ENCODE data around the gene LHPP.

The LHPP gene

DNA sequence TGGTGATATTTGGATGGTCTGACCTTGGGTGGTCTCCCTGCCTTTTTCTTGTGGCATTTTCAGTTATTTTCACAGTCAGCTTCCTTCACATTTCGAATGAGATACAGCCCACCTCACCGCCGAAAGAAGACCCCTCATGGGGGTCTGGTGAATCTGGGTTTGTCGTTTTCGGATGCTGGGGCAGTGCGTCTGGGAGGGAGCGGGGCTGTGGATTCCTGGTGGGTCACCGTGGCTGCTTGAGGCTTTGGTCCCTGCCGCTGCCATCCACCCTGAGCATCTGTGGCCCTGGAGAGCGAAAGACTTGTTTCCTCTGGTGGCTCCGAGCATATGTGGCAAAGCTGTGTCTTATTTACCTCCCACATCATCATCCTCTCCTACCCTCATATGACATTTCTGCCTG lies 43.1 kb downstream of the LHPP start:
- no peak overlapping the region for H3K4me2 ChIP-seq
- peaks cover 0 to 1% (median 0%) of the 10 kb centered on the region in 10 experiments; a peak in 1 of 20 replicates for H3K4me1 ChIP-seq
- H3K4me3 ChIP-seq: no peak overlapping the region
- H3K27ac ChIP-seq: no peak overlapping the region
- H4K20me1 ChIP-seq: no peaks in the 10 kb centered on the region
- H3K27me3 ChIP-seq: no peaks in the 10 kb centered on the region
- peaks cover 8 to 11% (median 9%) of the 10 kb centered on the region in 11 experiments; a peak in 20 of 22 replicates for H3K9me3 ChIP-seq (replicated peaks in 1 of 11)
- H3K36me3 ChIP-seq: peaks cover 0 to 10% (median 8%) of the 10 kb centered on the region in 11 experiments; a peak in 8 of 22 replicates
- H3K9ac ChIP-seq: no peak overlapping the region
- TF ChIP-seq Cebpa-rat (IDR thresholded peaks at IDR 0.05): no peak

GRCh38 chr10:124505279-124505678 lies 43.7 kb downstream of the LHPP start:
- H3K4me1 ChIP-seq: peaks cover 0 to 7% (median 3%) of the 10 kb centered on the region in 10 experiments; a peak in 7 of 20 replicates
- H3K27me3 ChIP-seq: no peaks in the 10 kb centered on the region
- no peak overlapping the region for H3K4me3 ChIP-seq
- peaks cover 0 to 10% (median 8%) of the 10 kb centered on the region in 11 experiments; a peak in 8 of 22 replicates for H3K36me3 ChIP-seq
- no peak overlapping the region for H3K27ac ChIP-seq
- H3K4me2 ChIP-seq: no peak overlapping the region
- H3K9ac ChIP-seq: no peak overlapping the region
- H4K20me1 ChIP-seq: no peaks in the 10 kb centered on the region
- TF ChIP-seq Cebpa-rat (IDR thresholded peaks at IDR 0.05): no peak
- peaks cover 8 to 11% (median 9%) of the 10 kb centered on the region in 11 experiments; a peak in 20 of 22 replicates for H3K9me3 ChIP-seq (replicated peaks in 1 of 11)

GRCh38 chr10:124508070-124508667 lies 46.5 kb downstream of the LHPP start:
- Histone ChIP-seq H4K20me1 (no peaks in the 10 kb centered on the region; a peak in 1 of 22 replicates), H3K4me2 (no peak overlapping the region), H3K4me1 (peaks cover 0 to 13% (median 6%) of the 10 kb centered on the region in 10 experiments; a peak in 7 of 20 replicates), H3K27me3 (no peaks in the 10 kb centered on the region), H3K36me3 (no peaks in the 10 kb centered on the region), H3K27ac (no peak overlapping the region), H3K4me3 (no peak overlapping the region), H3K9ac (no peak overlapping the region), H3K9me3 (replicated peaks in 1 of 11) (no peaks in the 10 kb centered on the region)
- TF ChIP-seq Cebpa-rat (IDR thresholded peaks at IDR 0.05): no peak

DNA sequence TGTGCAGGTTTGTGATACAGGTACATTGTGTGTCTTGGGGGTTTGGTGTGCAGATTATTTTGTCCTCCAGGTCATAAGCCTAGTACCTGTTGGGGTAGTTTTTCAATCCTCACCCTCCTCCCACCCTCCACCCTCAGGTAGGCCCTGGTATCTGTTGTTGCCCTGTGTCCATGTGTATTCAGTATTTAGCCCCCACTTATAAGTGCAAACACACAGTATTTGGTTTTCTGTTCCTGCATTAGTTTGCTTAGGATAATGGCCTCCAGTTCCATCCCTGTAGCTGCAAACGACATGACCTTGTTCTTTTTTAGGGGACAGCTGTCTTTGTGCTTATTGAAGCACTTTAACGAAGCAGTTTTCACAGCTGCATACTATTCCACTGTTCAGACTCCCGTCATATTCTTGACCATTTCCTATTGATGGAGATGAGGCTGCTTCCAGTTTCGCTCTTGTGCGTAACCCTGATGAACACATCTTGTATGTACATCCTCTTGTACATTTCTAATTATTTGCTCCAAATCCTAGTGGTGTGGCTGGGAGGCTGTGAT lies 47.4 kb downstream of the LHPP start:
- no peaks in the 10 kb centered on the region for H3K27me3 ChIP-seq
- H3K27ac ChIP-seq: no peak overlapping the region
- H3K9me3 ChIP-seq (replicated peaks in 1 of 11): no peaks in the 10 kb centered on the region
- H3K4me3 ChIP-seq: no peak overlapping the region
- peaks cover 0 to 13% (median 6%) of the 10 kb centered on the region in 10 experiments; a peak in 7 of 20 replicates for H3K4me1 ChIP-seq
- no peak overlapping the region for H3K9ac ChIP-seq
- H3K36me3 ChIP-seq: no peaks in the 10 kb centered on the region
- no peak for TF ChIP-seq Cebpa-rat (IDR thresholded peaks at IDR 0.05)
- no peaks in the 10 kb centered on the region; a peak in 1 of 22 replicates for H4K20me1 ChIP-seq
- H3K4me2 ChIP-seq: no peak overlapping the region

DNA sequence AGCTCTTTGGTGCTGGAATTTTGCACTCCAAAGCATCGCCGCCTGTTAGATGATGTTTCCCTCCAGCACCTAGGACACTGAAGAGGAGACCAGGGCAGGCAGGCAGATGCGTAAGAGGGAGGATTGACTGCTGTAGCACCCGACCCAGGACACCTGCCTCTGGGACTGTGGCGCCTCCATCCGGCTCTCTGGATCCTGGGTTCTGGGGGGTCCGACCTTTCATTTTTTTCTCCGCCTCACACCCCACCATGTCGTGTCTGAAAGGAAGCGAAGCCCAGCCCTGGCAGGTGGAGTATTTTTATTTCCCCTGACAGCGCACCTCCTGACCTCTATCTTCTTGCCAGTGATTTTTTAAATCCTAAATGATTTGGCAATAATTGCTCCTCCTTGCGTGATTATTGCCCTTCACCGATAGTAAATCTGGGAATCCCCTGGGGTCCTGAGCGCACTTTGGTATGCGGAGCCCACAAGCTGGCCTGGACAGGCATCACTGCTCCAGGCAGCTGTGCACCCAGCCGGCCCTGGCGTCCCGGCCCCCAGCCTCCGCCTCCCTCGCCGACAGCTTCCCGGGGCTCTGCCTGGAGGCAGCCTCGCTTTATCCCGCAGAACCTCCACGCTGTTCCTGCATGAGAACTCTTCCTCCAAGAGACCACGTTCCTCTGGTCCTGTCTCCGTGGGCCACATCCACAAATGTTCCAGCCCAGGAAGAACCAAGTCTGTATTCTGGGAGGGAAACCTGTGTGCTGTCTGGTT lies 48.4 kb downstream of the LHPP start:
- Histone ChIP-seq H3K27me3 (no peaks in the 10 kb centered on the region), H3K9me3 (replicated peaks in 1 of 11) (no peaks in the 10 kb centered on the region), H3K9ac (no peak overlapping the region), H3K27ac (no peak overlapping the region), H4K20me1 (no peaks in the 10 kb centered on the region; a peak in 1 of 22 replicates), H3K4me3 (no peak overlapping the region), H3K36me3 (no peaks in the 10 kb centered on the region), H3K4me2 (peak overlapping the region in 3 of 11 experiments; percentile 10 to 23 (median 12); a peak in 3 of 22 replicates), H3K4me1 (peaks cover 0 to 13% (median 6%) of the 10 kb centered on the region in 10 experiments; a peak in 7 of 20 replicates)
- no peak for TF ChIP-seq Cebpa-rat (IDR thresholded peaks at IDR 0.05)

- no peak for TF ChIP-seq Cebpa-rat (IDR thresholded peaks at IDR 0.05)
- no peak overlapping the region for H3K9ac ChIP-seq
- H3K27me3 ChIP-seq: no peaks in the 10 kb centered on the region
- H3K27ac ChIP-seq: no peak overlapping the region
- no peak overlapping the region for H3K4me2 ChIP-seq
- H3K36me3 ChIP-seq: no peaks in the 10 kb centered on the region
- H4K20me1 ChIP-seq: peaks cover 0 to 4% (median 0%) of the 10 kb centered on the region in 11 experiments; a peak in 1 of 22 replicates
- H3K4me1 ChIP-seq: peaks cover 0 to 13% (median 6%) of the 10 kb centered on the region in 10 experiments; a peak in 7 of 20 replicates
- H3K4me3 ChIP-seq: no peak overlapping the region
- H3K9me3 ChIP-seq (replicated peaks in 1 of 11): no peaks in the 10 kb centered on the region
These were observed 49.1 kb downstream of the LHPP start for GRCh38 chr10:124510759-124511158.

- H3K36me3 ChIP-seq: no peaks in the 10 kb centered on the region
- no peak overlapping the region for H3K4me2 ChIP-seq
- H3K27me3 ChIP-seq: no peaks in the 10 kb centered on the region
- H3K27ac ChIP-seq: no peak overlapping the region
- no peak for TF ChIP-seq Cebpa-rat (IDR thresholded peaks at IDR 0.05)
- no peak overlapping the region for H3K4me3 ChIP-seq
- H4K20me1 ChIP-seq: peaks cover 0 to 4% (median 0%) of the 10 kb centered on the region in 11 experiments; a peak in 1 of 22 replicates
- H3K9me3 ChIP-seq (replicated peaks in 1 of 11): no peaks in the 10 kb centered on the region
- no peak overlapping the region for H3K9ac ChIP-seq
- peaks cover 0 to 13% (median 6%) of the 10 kb centered on the region in 10 experiments; a peak in 7 of 20 replicates for H3K4me1 ChIP-seq
These were observed 49.8 kb downstream of the LHPP start for GRCh38 chr10:124511205-124512039.

DNA sequence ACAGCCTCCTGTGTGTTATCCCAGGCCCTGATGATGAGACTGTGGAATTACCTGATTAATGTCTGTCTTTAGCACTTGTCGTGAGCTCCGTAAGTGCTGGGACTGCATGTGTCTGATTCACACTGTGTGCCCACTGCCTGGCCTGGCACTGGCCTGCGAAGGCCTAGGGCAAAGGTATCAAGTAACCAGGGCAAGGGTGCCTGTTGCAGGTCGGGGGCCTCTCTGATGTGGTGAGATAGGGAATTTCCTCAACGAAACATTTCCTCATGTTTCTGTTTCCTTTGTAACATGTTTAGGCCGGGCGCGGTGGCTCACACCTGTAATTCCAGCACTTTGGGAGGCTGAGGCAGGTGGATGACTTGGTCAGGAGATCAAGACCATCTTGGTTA lies 50.4 kb downstream of the LHPP start:
- Histone ChIP-seq H3K4me2 (no peak overlapping the region), H3K27ac (no peak overlapping the region), H3K9me3 (replicated peaks in 1 of 11) (no peaks in the 10 kb centered on the region), H3K4me3 (no peak overlapping the region), H4K20me1 (peaks cover 0 to 4% (median 0%) of the 10 kb centered on the region in 11 experiments; a peak in 1 of 22 replicates), H3K36me3 (no peaks in the 10 kb centered on the region), H3K9ac (no peak overlapping the region), H3K27me3 (no peaks in the 10 kb centered on the region), H3K4me1 (peaks cover 0 to 13% (median 6%) of the 10 kb centered on the region in 10 experiments; a peak in 7 of 20 replicates)
- TF ChIP-seq Cebpa-rat (IDR thresholded peaks at IDR 0.05): no peak

Data from BLaER1 treated with 17β-estradiol and CSF1 and Interleukin-3, amounts not matched to agents 10 nM and 100 nM (cell line).